Trophoblast cell (in vitro differentiated cells and primary cell): Measurements from ENCODE around the gene ADCY5.

Experiments
- DNase-seq, 2 donors: peaks; one replicate each; pipeline ENCODE4 v3.0.0-alpha.2; 2016
- H2AFZ ChIP-seq: 2 replicates; pipeline ENCODE4 v1.6.1; 2013; ENCODE audit warnings: low read length, moderate library complexity, mild to moderate bottlenecking; ENCODE audit not compliant: insufficient read depth, poor library complexity
- H2AK5ac ChIP-seq: 2 replicates; pipeline ENCODE4 v1.6.1; 2013; ENCODE audit warnings: mild to moderate bottlenecking, low read length
- H2BK120ac ChIP-seq: 2 replicates; pipeline ENCODE4 v1.6.1; 2013; ENCODE audit warnings: low read length, mild to moderate bottlenecking, moderate library complexity; ENCODE audit not compliant: insufficient read depth, poor library complexity
- H2BK12ac ChIP-seq: 2 replicates; pipeline ENCODE4 v1.6.1; 2013; ENCODE audit warnings: mild to moderate bottlenecking, low read length, moderate library complexity
- H2BK5ac ChIP-seq: 2 replicates; pipeline ENCODE4 v1.6.1; 2013; ENCODE audit warnings: low read length, low read depth, moderate library complexity, mild to moderate bottlenecking; ENCODE audit not compliant: poor library complexity
- H3K14ac ChIP-seq: 2 replicates; pipeline ENCODE4 v1.6.1; 2013; ENCODE audit warnings: mild to moderate bottlenecking, low read length
- H3K18ac ChIP-seq: 2 replicates; pipeline ENCODE4 v1.6.1; 2013; ENCODE audit warnings: mild to moderate bottlenecking, low read length
- H3K23ac ChIP-seq: 2 replicates; pipeline ENCODE4 v1.6.1; 2013; ENCODE audit warnings: low read length
- H3K27ac ChIP-seq: 2 replicates; pipeline ENCODE4 v1.5.1; 2013; ENCODE audit warnings: low read depth, mild to moderate bottlenecking, inconsistent platforms, low read length, moderate library complexity
- H3K27me3 ChIP-seq: 2 replicates; pipeline ENCODE4 v1.6.1; 2013; ENCODE audit warnings: inconsistent platforms, mild to moderate bottlenecking, low read length, moderate library complexity; ENCODE audit not compliant: insufficient read depth
- H3K36me3 ChIP-seq, 2 experiments: 1 replicate in 1 of 2; 2 replicates in 1 of 2; pipeline ENCODE4 v1.6.1; 2013; ENCODE audit warnings: low read length in 2 of 2, mild to moderate bottlenecking in 2 of 2, moderate library complexity in 1 of 2; ENCODE audit not compliant: insufficient read depth in 2 of 2, control insufficient read depth in 1 of 2
- H3K4ac ChIP-seq: 2 replicates; pipeline ENCODE4 v1.6.1; 2013; ENCODE audit warnings: low read depth, mild to moderate bottlenecking, low read length, moderate library complexity
- H3K4me1 ChIP-seq, 2 experiments: 1 replicate in 1 of 2; 2 replicates in 1 of 2; pipeline ENCODE4 v1.6.1; 2013; ENCODE audit warnings: low read length in 2 of 2, mild to moderate bottlenecking in 2 of 2, moderate library complexity in 1 of 2; ENCODE audit not compliant: insufficient read depth in 2 of 2, control insufficient read depth in 1 of 2
- H3K4me2 ChIP-seq: 2 replicates; pipeline ENCODE4 v1.6.1; 2013; ENCODE audit warnings: inconsistent platforms, mild to moderate bottlenecking, low read length, moderate library complexity
- H3K4me3 ChIP-seq: 2 replicates; pipeline ENCODE4 v1.5.1; 2013; ENCODE audit warnings: mild to moderate bottlenecking, low read depth, low read length, inconsistent platforms
- H3K79me1 ChIP-seq: one replicate; pipeline ENCODE4 v1.6.1; 2013; ENCODE audit warnings: low read length
- H3K79me2 ChIP-seq: 2 replicates; pipeline ENCODE4 v1.6.1; 2013; ENCODE audit warnings: low read length, mild to moderate bottlenecking; ENCODE audit not compliant: control insufficient read depth, insufficient read depth, poor library complexity
- H3K9ac ChIP-seq: 2 replicates; pipeline ENCODE4 v1.6.1; 2013; ENCODE audit warnings: mild to moderate bottlenecking, low read length
- H3K9me3 ChIP-seq: 2 replicates; pipeline ENCODE4 v1.6.1; 2013; ENCODE audit warnings: low read depth, mild to moderate bottlenecking, control low read depth, inconsistent platforms, low read length; ENCODE audit not compliant: insufficient read depth
- H4K12ac ChIP-seq: 2 replicates; pipeline ENCODE4 v1.6.1; 2013; ENCODE audit warnings: low read depth, mild to moderate bottlenecking, low read length, moderate library complexity
- H4K8ac ChIP-seq: 2 replicates; pipeline ENCODE4 v1.6.1; 2013; ENCODE audit warnings: low read depth, mild to moderate bottlenecking, low read length, moderate library complexity
- H4K91ac ChIP-seq: one replicate; pipeline ENCODE4 v1.6.1; 2013; ENCODE audit warnings: low read depth, mild to moderate bottlenecking, low read length, moderate library complexity
- WGBS: extraction: QIAGEN DNeasy Blood & Tissue Kit; methylation state at CpG from one replicate; pipeline ENCODE4 v1.1.7; 2013; ENCODE audit warnings: missing lambda C conversion rate; ENCODE audit not compliant: insufficient read length, insufficient coverage; ENCODE audit errors: extremely low coverage; 5-methylcytosine and 5-hydroxymethylcytosine counted together

ADCY5 gene

DNA sequence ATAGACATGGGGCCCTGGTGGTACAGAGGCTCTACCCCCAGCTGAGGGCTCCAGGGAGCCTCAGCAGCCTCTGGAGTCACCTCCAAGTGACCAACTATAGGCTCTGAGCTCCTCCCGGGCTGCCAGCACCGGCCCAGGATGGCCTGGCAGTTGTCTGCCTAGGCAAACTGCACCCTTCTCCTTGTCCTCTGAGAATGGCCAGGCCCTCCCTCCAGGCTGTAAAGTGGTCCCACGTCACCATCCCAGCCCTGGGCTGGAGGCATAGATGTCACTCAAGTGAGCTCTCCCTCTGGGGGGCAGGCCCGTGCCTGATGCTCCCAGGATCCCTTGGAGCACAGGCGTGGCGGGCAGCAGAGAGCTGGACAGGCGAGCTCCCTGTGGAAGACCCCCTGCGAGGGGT lies 127.1 kb downstream of the ADCY5 start:
- no CpG with 5 or more reads among the region's 8 CpGs for WGBS
- H3K14ac ChIP-seq, result no peak overlapping the region
- no peak overlapping the region for H4K8ac ChIP-seq

GRCh38 chr3:123320221-123320620 lies 128.7 kb downstream of the ADCY5 start:
- Histone ChIP-seq H3K4me3 (no peak overlapping the region), H3K9ac (no peak overlapping the region), H2BK120ac (no peak overlapping the region), H3K27ac (no peak overlapping the region), H3K9me3 (peaks cover 2% of the 10 kb centered on the region), H2AK5ac (no peak overlapping the region), H3K23ac (no peak overlapping the region), H4K12ac (no peak overlapping the region), H2BK5ac (no peak overlapping the region), H3K4me2 (no peak overlapping the region), H3K79me1 (no peaks in the 10 kb centered on the region), H2BK12ac (no peak overlapping the region), H3K36me3 (no peaks in the 10 kb centered on the region), H4K8ac (no peak overlapping the region), H3K79me2 (no peaks in the 10 kb centered on the region), H3K14ac (no peak overlapping the region), H2AFZ (no peak overlapping the region), H3K18ac (no peak overlapping the region), H3K27me3 (no peaks in the 10 kb centered on the region), H4K91ac (no peak overlapping the region), H3K4me1 (no peaks in the 10 kb centered on the region), H3K4ac (no peak overlapping the region)
- no CpG with 5 or more reads among the region's 5 CpGs for WGBS
- DNase-seq, result no peak

More for the DNA sequence above, 127.1 kb downstream of the ADCY5 start:
- Histone ChIP-seq H2BK12ac (no peak overlapping the region), H2AFZ (no peak overlapping the region), H3K4ac (no peak overlapping the region), H2BK5ac (no peak overlapping the region), H2BK120ac (no peak overlapping the region), H3K4me2 (no peak overlapping the region), H3K4me1 (no peaks in the 10 kb centered on the region), H3K23ac (no peak overlapping the region), H3K36me3 (no peaks in the 10 kb centered on the region), H3K79me1 (no peaks in the 10 kb centered on the region), H2AK5ac (no peak overlapping the region), H4K12ac (no peak overlapping the region), H3K9ac (no peak overlapping the region), H3K79me2 (no peaks in the 10 kb centered on the region), H4K91ac (no peak overlapping the region), H3K4me3 (no peak overlapping the region), H3K27me3 (no peaks in the 10 kb centered on the region), H3K9me3 (peaks cover 2% of the 10 kb centered on the region), H3K18ac (no peak overlapping the region), H3K27ac (no peak overlapping the region)
- no peak for DNase-seq

DNA sequence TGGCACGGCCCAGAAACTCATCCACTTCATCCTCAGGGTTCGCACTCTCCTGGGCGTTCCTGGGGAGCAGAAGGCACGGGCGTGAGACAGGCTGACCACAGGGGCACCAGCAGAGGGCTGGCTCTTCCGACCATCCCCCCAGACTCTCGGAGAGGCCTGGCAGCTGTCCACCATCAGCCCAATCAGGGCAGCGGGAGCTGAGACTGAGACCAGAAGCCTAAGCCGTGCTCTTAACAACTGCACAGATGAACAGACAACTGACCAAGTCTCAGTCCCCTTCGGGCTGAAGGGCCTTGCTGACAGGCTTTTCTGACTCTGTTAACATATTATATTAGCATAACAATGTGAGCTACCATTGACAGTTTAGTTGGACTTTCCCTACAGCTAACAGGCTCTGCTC lies 129.1 kb downstream of the ADCY5 start:
- Histone ChIP-seq H3K4me2 (no peak overlapping the region), H3K23ac (no peak overlapping the region), H3K4me1 (no peaks in the 10 kb centered on the region), H4K12ac (no peak overlapping the region), H3K18ac (no peak overlapping the region), H2AK5ac (no peak overlapping the region), H3K9me3 (peaks cover 2% of the 10 kb centered on the region), H4K91ac (no peak overlapping the region), H3K4ac (no peak overlapping the region), H3K9ac (no peak overlapping the region), H2BK120ac (no peak overlapping the region), H2AFZ (no peak overlapping the region), H3K27me3 (no peaks in the 10 kb centered on the region), H2BK12ac (no peak overlapping the region), H3K27ac (no peak overlapping the region), H3K36me3 (no peaks in the 10 kb centered on the region), H3K79me2 (no peaks in the 10 kb centered on the region), H4K8ac (no peak overlapping the region), H2BK5ac (no peak overlapping the region), H3K14ac (no peak overlapping the region), H3K79me1 (no peaks in the 10 kb centered on the region), H3K4me3 (no peak overlapping the region)
- WGBS, result no CpG with 5 or more reads among the region's 10 CpGs
- no peak for DNase-seq

- Histone ChIP-seq H4K91ac (no peak overlapping the region), H4K12ac (no peak overlapping the region), H3K14ac (no peak overlapping the region), H3K27me3 (no peaks in the 10 kb centered on the region), H2BK5ac (no peak overlapping the region), H3K4me1 (no peaks in the 10 kb centered on the region), H3K79me2 (no peaks in the 10 kb centered on the region), H3K27ac (no peak overlapping the region), H3K9me3 (peaks cover 2% of the 10 kb centered on the region), H4K8ac (no peak overlapping the region), H3K23ac (no peak overlapping the region), H3K4me2 (no peak overlapping the region), H3K4ac (no peak overlapping the region), H2AK5ac (no peak overlapping the region), H2AFZ (no peak overlapping the region), H3K18ac (no peak overlapping the region), H3K9ac (no peak overlapping the region), H3K79me1 (no peaks in the 10 kb centered on the region), H3K36me3 (no peaks in the 10 kb centered on the region), H3K4me3 (no peak overlapping the region), H2BK120ac (no peak overlapping the region), H2BK12ac (no peak overlapping the region)
- WGBS, result no CpG with 5 or more reads among the region's 3 CpGs
- DNase-seq, result no peak
These were observed 130.5 kb downstream of the ADCY5 start for GRCh38 chr3:123318374-123318773.
